Measurements from ENCODE around the gene CRYAB.
"Not testable (repeated sequence)": the region's sequence is repeated elsewhere in the genome, so short reads cannot be mapped to it uniquely, and the experiment has no call there.

Gene CRYAB

GRCh38 chr11:111886844-111887243 is 24.7 kb downstream of the CRYAB start:
- H3K27me3 Mint-ChIP-seq (ENCODE audit: low read depth): no peaks in the 10 kb centered on the region
- no peaks in the 10 kb centered on the region for H3K4me1 Mint-ChIP-seq
- no peak overlapping the region for H3K4me3 Mint-ChIP-seq
- H3K9me3 Mint-ChIP-seq: no peaks in the 10 kb centered on the region
- no peaks in the 10 kb centered on the region for H3K36me3 Mint-ChIP-seq (ENCODE audit: low read depth)
- no peak for TF ChIP-seq CTCF (IDR thresholded peaks at IDR 0.05; ENCODE audit: unreplicated experiment in 3 of 3)
- no peak overlapping the region for H3K27ac Mint-ChIP-seq

- Mint-ChIP-seq H3K9me3 (no peaks in the 10 kb centered on the region), H3K27me3 (ENCODE audit: low read depth) (no peaks in the 10 kb centered on the region), H3K4me3 (no peak overlapping the region), H3K4me1 (no peaks in the 10 kb centered on the region), H3K27ac (no peak overlapping the region), H3K36me3 (ENCODE audit: low read depth) (no peaks in the 10 kb centered on the region)
- no peak for TF ChIP-seq CTCF (IDR thresholded peaks at IDR 0.05; ENCODE audit: unreplicated experiment in 3 of 3)
These were observed 25.5 kb downstream of the CRYAB start for GRCh38 chr11:111886032-111886431.

- H3K9me3 Mint-ChIP-seq, H3K4me3 Mint-ChIP-seq, H3K4me1 Mint-ChIP-seq: not testable (repeated sequence)
These were observed 26.5 kb downstream of the CRYAB start for GRCh38 chr11:111885053-111885452.

GRCh38 chr11:111882202-111882601 is 29.4 kb downstream of the CRYAB start:
- Mint-ChIP-seq H3K36me3 (ENCODE audit: low read depth) (no peaks in the 10 kb centered on the region), H3K4me3 (no peak overlapping the region)
- TF ChIP-seq CTCF (IDR thresholded peaks at IDR 0.05; ENCODE audit: unreplicated experiment in 3 of 3): no peak

More at GRCh38 chr11:111885053-111885452, 26.5 kb downstream of the CRYAB start:
- not testable (repeated sequence) for H3K36me3 Mint-ChIP-seq (ENCODE audit: low read depth); H3K27me3 Mint-ChIP-seq (ENCODE audit: low read depth); H3K27ac Mint-ChIP-seq

GRCh38 chr11:111879637-111879960 is 32.0 kb downstream of the CRYAB start:
- no peaks in the 10 kb centered on the region for H3K36me3 Mint-ChIP-seq (ENCODE audit: low read depth)
- H3K27ac Mint-ChIP-seq: peak overlapping the region; percentile 97 to 98 (median 98)
- H3K4me3 Mint-ChIP-seq: peak overlapping the region; percentile 90 to 95 (median 90)
- H3K4me1 Mint-ChIP-seq: peaks cover 16% of the 10 kb centered on the region
- no peaks in the 10 kb centered on the region for H3K27me3 Mint-ChIP-seq (ENCODE audit: low read depth)
- no peak for TF ChIP-seq CTCF (IDR thresholded peaks at IDR 0.05; ENCODE audit: unreplicated experiment in 3 of 3)
- no peaks in the 10 kb centered on the region for H3K9me3 Mint-ChIP-seq

More at GRCh38 chr11:111882202-111882601, 29.4 kb downstream of the CRYAB start:
- Mint-ChIP-seq H3K4me1 (peaks cover 16% of the 10 kb centered on the region), H3K9me3 (no peaks in the 10 kb centered on the region), H3K27me3 (ENCODE audit: low read depth) (no peaks in the 10 kb centered on the region), H3K27ac (no peak overlapping the region)

GRCh38 chr11:111878849-111879636 is 32.5 kb downstream of the CRYAB start, which contains the start of the genes CFAP68 and FDXACB1:
Gene CFAP68, plus strand, starts transcription at chr11:111879541. Its CDS starts 20 bp downstream, at chr11:111879561.
Gene FDXACB1, minus strand, starts transcription at chr11:111879165. Its CDS starts 33 bp downstream, at chr11:111879132.
- Mint-ChIP-seq H3K4me3 (peak within 1 kb of the TSS; percentile 90 to 95 (median 90)), H3K4me1 (peaks cover 16% of the 10 kb centered on the region), H3K36me3 (ENCODE audit: low read depth) (no peaks in the 10 kb centered on the region), H3K27me3 (ENCODE audit: low read depth) (no peaks in the 10 kb centered on the region), H3K27ac (peak within 1 kb of the TSS; percentile 97 to 98 (median 98)), H3K9me3 (no peaks in the 10 kb centered on the region)
- TF ChIP-seq CTCF (IDR thresholded peaks at IDR 0.05; ENCODE audit: unreplicated experiment in 3 of 3): peak; percentile 95 to 97 (median 95)
